Pancreas (tissue), 10 donors: ENCODE results near the gene SMC3. TPM values are rescaled to one million over a fixed set of nuclear protein-coding genes. Genes with fewer than 3 reads are reported as not detected.

Experiments
- ATAC-seq, 4 donors: fragments of 200-7000 bp; cut with Tn5 transposase; one replicate each; pipeline versions ENCODE4 v1.8.0 to v1.9.1; 2020; ENCODE audit warnings: mild to moderate bottlenecking in 4 of 4, moderate library complexity in 4 of 4
- DNase-seq, 6 donors: peaks; one replicate each; pipeline ENCODE4 v3.0.0-alpha.2; 2020
- FAIRE-seq: peaks from 2 replicates; lab custom pipeline; 2012; peaks lifted over from hg19 to GRCh38; lab: Jason Lieb, UNC
- H3K27ac ChIP-seq, 4 donors: fragments of 200-600 bp; sonication (generic); 1 replicate in 3 of 4; 2 replicates in 1 of 4; pipeline versions ENCODE4 v1.5.0 to v1.8.0; 2020
- H3K27me3 ChIP-seq, 4 donors: fragments of 200-600 bp; one replicate each; pipeline ENCODE4 v1.8.0; 2021
- H3K36me3 ChIP-seq, 3 donors: fragments of 200-600 bp; sonication (generic) in 1 of 3; one replicate each; pipeline versions ENCODE4 v1.5.0 to v1.8.0; 2020 to 2021
- H3K4me1 ChIP-seq, 3 donors: fragments of 200-600 bp; one replicate each; pipeline ENCODE4 v1.8.0; 2021
- H3K4me3 ChIP-seq, 4 donors: fragments of 200-600 bp; sonication (generic) in 2 of 4; one replicate each; pipeline versions ENCODE4 v1.5.0 to v1.8.0; 2020 to 2021
- H3K9me3 ChIP-seq, 4 donors: fragments of 200-600 bp; one replicate each; pipeline ENCODE4 v1.8.0; 2021
- CTCF ChIP-seq, 4 donors: fragments of 200-600 bp; sonication (generic) in 3 of 4; IDR thresholded peaks; one replicate each; pipeline versions ENCODE4 v1.5.0 to v1.8.0; 2021; ENCODE audit warnings: antibody characterized with exemption in 4 of 4
- WGBS, 2 donors: extraction: QIAGEN DNeasy Blood & Tissue Kit; methylation state at CpG; one replicate each; pipeline ENCODE4 v1.1.7; 2013; 5-methylcytosine and 5-hydroxymethylcytosine counted together
- intact Hi-C, 3 donors: fragments of 100-400 bp; cut with DNase I; formaldehyde crosslinking; loops; one replicate each; pipeline versions ENCODE4 v1.11.1 to v1.14.2; 2022
- polyA plus RNA-seq, 2 donors: library from polyadenylated mRNA; stranded (reverse); fragments of 200-250 nt; gene quantifications; one replicate each; pipeline ENCODE4 v1.2.3, GENCODE V29; 2013
- total RNA-seq, 6 donors: library from RNA; stranded (reverse); fragmentation: NEBNext Ultra II Directional in 4 of 6; extraction: Animal tissue kit (Norgen Biotek cat#: 25700) in 4 of 6; gene quantifications; one replicate each; pipeline versions ENCODE4 v1.2.1 to v1.2.4, GENCODE V29; 2021 to 2023
- donor health status: healthy with polysubstance abuse.
- donor health status: DM: no; HTN: no; CAD: no; lungs with moderate emphysema.
- donor health status: DM: no; HTN: no; CAD: no.
- donor health status: control.
- donor health status: control.
- donor health status: Bipolar disorder and iron deficiency.
- donor health status: DM: yes; HTN: yes; CAD: no.
- donor health status: DM: no; HTN: no; CAD: no.
- donor health status: DM: no; HTN: no; CAD: no.
- donor health status: DM: yes; HTN: yes; CAD: no.

SMC3 gene
- total and polyA plus RNA-seq, 8 donors, result 7.7 to 22.7 (median 17.7) TPM

- peaks cover 0 to 70% (median 34%) of the 10 kb centered on the region in 3 donors for H3K36me3 ChIP-seq
- no peak for TF ChIP-seq CTCF (IDR thresholded peaks at IDR 0.05)
- FAIRE-seq, result no peak
- intact Hi-C loops, result no loop called here
- WGBS, 2 donors, result 91% methylated on average over 3 of the region's 3 CpGs
- no peaks in the 10 kb centered on the region for H3K4me1 ChIP-seq
- H3K9me3 ChIP-seq, result no peaks in the 10 kb centered on the region
- no peak overlapping the region for H3K4me3 ChIP-seq
- no peaks in the 10 kb centered on the region for H3K27me3 ChIP-seq
- ATAC-seq, result no peak
- no peak for DNase-seq
- H3K27ac ChIP-seq, result no peak overlapping the region
Observed at GRCh38 chr10:110584006-110584405, 16.5 kb downstream of the SMC3 start.

- Histone ChIP-seq H3K27ac (no peak overlapping the region), H3K27me3 (no peaks in the 10 kb centered on the region), H3K36me3 (peaks cover 3 to 58% (median 16%) of the 10 kb centered on the region in 3 donors), H3K9me3 (no peaks in the 10 kb centered on the region), H3K4me3 (no peak overlapping the region), H3K4me1 (no peaks in the 10 kb centered on the region)
- DNase-seq, result no peak
- no peak for ATAC-seq
- WGBS, 2 donors, result 90 to 93% methylated on average over 5 of the region's 5 CpGs
- TF ChIP-seq CTCF (IDR thresholded peaks at IDR 0.05), result no peak
- FAIRE-seq, result no peak
- intact Hi-C loops, result no loop called here
Observed at GRCh38 chr10:110591760-110592159, 24.3 kb downstream of the SMC3 start.

GRCh38 chr10:110597476-110597875 is 30.0 kb downstream of the SMC3 start:
- no peak for ATAC-seq
- intact Hi-C loops, result no loop called here
- no peak for DNase-seq
- no peak overlapping the region for H3K27ac ChIP-seq
- no peak for FAIRE-seq
- no peak overlapping the region for H3K4me3 ChIP-seq
- H3K9me3 ChIP-seq, result no peaks in the 10 kb centered on the region
- no peak for TF ChIP-seq CTCF (IDR thresholded peaks at IDR 0.05)
- 92% methylated on average over 2 of the region's 2 CpGs for WGBS, 2 donors
- no peaks in the 10 kb centered on the region for H3K4me1 ChIP-seq
- no peaks in the 10 kb centered on the region for H3K27me3 ChIP-seq
- peaks cover 4 to 41% (median 15%) of the 10 kb centered on the region in 3 donors for H3K36me3 ChIP-seq

GRCh38 chr10:110600487-110601101 is 33.1 kb downstream of the SMC3 start:
- intact Hi-C loops, result no loop called here

More at GRCh38 chr10:110600487-110601101, 33.1 kb downstream of the SMC3 start:
- Histone ChIP-seq H3K9me3 (no peaks in the 10 kb centered on the region), H3K4me3 (no peak overlapping the region), H3K4me1 (no peaks in the 10 kb centered on the region), H3K36me3 (peaks cover 7 to 57% (median 17%) of the 10 kb centered on the region in 3 donors), H3K27me3 (no peaks in the 10 kb centered on the region), H3K27ac (no peak overlapping the region)
- TF ChIP-seq CTCF (IDR thresholded peaks at IDR 0.05), result peak in 2 of 4 donors; percentile 21 to 25
- no peak for DNase-seq
- ATAC-seq, result peak in 3 of 4 donors; percentile 45 to 60 (median 46)
- FAIRE-seq, result peak; percentile 89
- WGBS, 2 donors, result 64 to 66% methylated on average over 2 of the region's 2 CpGs
